ENCODE data around the gene DRGX.

The DRGX gene

DNA sequence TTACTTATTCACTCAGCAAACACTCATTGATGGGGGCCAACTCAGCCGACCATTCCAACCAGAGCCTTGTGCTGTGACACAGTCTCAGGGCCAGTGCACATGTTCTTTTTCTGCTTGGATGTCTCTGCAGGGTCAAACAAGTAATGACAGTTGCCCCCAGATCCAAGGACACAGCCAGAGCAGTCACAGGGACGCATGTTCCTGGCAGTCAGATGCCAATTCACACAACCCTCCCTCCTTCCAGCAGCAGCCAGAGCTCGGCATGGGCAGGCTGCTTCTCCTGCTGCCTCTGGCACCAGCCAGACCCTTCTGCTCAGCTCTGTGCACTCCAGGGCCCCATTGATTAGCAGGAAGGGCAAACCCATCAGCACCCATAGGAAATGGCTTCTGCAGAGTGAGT is 20.3 kb downstream of the DRGX start:
- Histone ChIP-seq H4K8ac (ENCODE audit: low read length) (no peak overlapping the region), H3K4me1 (ENCODE audit: control insufficient read depth, insufficient read depth, low read depth, low read length) (no peaks in the 10 kb centered on the region), H3K4ac (ENCODE audit: low read depth in 1 of 2, low read length in 2 of 2) (no peak overlapping the region), H3K79me1 (replicated peaks; ENCODE audit: low read length, poor library complexity, severe bottlenecking) (no peaks in the 10 kb centered on the region), H4K91ac (ENCODE audit: low read length) (no peak overlapping the region), H3K23ac (ENCODE audit: low read length in 2 of 2) (no peak overlapping the region), H3K4me3 (ENCODE audit: insufficient read depth in 1 of 2, low read depth in 1 of 2, low read length in 2 of 2) (no peak overlapping the region), H2AFZ (ENCODE audit: low read depth, low read length) (no peak overlapping the region), H3K27me3 (ENCODE audit: control insufficient read depth in 1 of 2, insufficient read depth in 1 of 2, low read length in 2 of 2) (peaks cover 9 to 65% of the 10 kb centered on the region in 2 experiments), H3K18ac (ENCODE audit: low read depth in 1 of 2, low read length in 2 of 2) (no peak overlapping the region), H3K9ac (ENCODE audit: low read length) (no peak overlapping the region), H2AK5ac (ENCODE audit: low read length, severe bottlenecking) (no peak overlapping the region), H3K27ac (ENCODE audit: low read length, poor library complexity, severe bottlenecking) (no peak overlapping the region), H2BK5ac (ENCODE audit: low read depth, low read length, poor library complexity, severe bottlenecking) (no peak overlapping the region), H3K9me3 (ENCODE audit: control insufficient read depth, low read length) (no peaks in the 10 kb centered on the region), H2BK15ac (ENCODE audit: low read depth, poor library complexity, severe bottlenecking) (no peak overlapping the region), H2BK12ac (ENCODE audit: low read length in 2 of 2) (no peak overlapping the region), H3K36me3 (ENCODE audit: control insufficient read depth in 1 of 2, insufficient read depth in 2 of 2, low read depth in 1 of 2, low read length in 2 of 2) (no peaks in the 10 kb centered on the region), H3K4me2 (ENCODE audit: low read length, poor library complexity, severe bottlenecking) (no peak overlapping the region), H3K14ac (ENCODE audit: low read length in 2 of 2) (no peak overlapping the region), H2BK120ac (ENCODE audit: low read depth, low read length) (no peak overlapping the region)
- WGBS = 65% methylated on average over 3 of the region's 3 CpGs
- DNase-seq = no peak

DNA sequence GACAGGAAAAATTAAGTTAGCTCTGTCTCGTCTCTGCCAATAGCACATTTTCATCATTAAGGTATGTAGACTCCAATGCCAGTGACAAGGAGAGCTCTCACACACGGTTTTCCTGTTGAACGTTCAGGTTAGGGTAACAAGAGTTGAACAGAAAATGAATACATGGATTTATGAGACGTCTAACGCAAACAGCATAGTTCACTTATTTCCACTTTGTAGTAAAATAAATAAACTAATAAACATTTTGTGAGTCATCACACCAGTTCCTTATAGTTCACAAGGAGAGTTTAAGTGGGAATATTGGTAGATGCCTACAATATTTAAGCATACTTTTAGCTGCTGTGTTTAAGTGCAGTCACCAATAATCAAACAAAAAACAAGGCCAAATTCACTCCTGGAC is 21.1 kb downstream of the DRGX start:
- Histone ChIP-seq H3K27ac (ENCODE audit: low read length, poor library complexity, severe bottlenecking) (no peak overlapping the region), H3K36me3 (ENCODE audit: control insufficient read depth in 1 of 2, insufficient read depth in 2 of 2, low read depth in 1 of 2, low read length in 2 of 2) (no peaks in the 10 kb centered on the region), H2BK15ac (ENCODE audit: low read depth, poor library complexity, severe bottlenecking) (no peak overlapping the region), H3K4me2 (ENCODE audit: low read length, poor library complexity, severe bottlenecking) (no peak overlapping the region), H3K18ac (ENCODE audit: low read depth in 1 of 2, low read length in 2 of 2) (no peak overlapping the region), H3K14ac (ENCODE audit: low read length in 2 of 2) (no peak overlapping the region), H3K79me1 (replicated peaks; ENCODE audit: low read length, poor library complexity, severe bottlenecking) (no peaks in the 10 kb centered on the region), H3K4ac (ENCODE audit: low read depth in 1 of 2, low read length in 2 of 2) (no peak overlapping the region), H4K91ac (ENCODE audit: low read length) (no peak overlapping the region), H2BK120ac (ENCODE audit: low read depth, low read length) (no peak overlapping the region), H2AK5ac (ENCODE audit: low read length, severe bottlenecking) (no peak overlapping the region), H3K4me1 (ENCODE audit: control insufficient read depth, insufficient read depth, low read depth, low read length) (peaks cover 2% of the 10 kb centered on the region), H2BK5ac (ENCODE audit: low read depth, low read length, poor library complexity, severe bottlenecking) (no peak overlapping the region), H3K27me3 (ENCODE audit: control insufficient read depth in 1 of 2, insufficient read depth in 1 of 2, low read length in 2 of 2) (peaks cover 9 to 59% of the 10 kb centered on the region in 2 experiments), H2AFZ (ENCODE audit: low read depth, low read length) (no peak overlapping the region), H4K8ac (ENCODE audit: low read length) (no peak overlapping the region), H3K23ac (ENCODE audit: low read length in 2 of 2) (no peak overlapping the region), H3K4me3 (ENCODE audit: insufficient read depth in 1 of 2, low read depth in 1 of 2, low read length in 2 of 2) (no peak overlapping the region), H3K9ac (ENCODE audit: low read length) (no peak overlapping the region), H2BK12ac (ENCODE audit: low read length in 2 of 2) (no peak overlapping the region), H3K9me3 (ENCODE audit: control insufficient read depth, low read length) (no peaks in the 10 kb centered on the region)
- no peak for DNase-seq
- 79% methylated on average over 1 of the region's 5 CpGs for WGBS

- Histone ChIP-seq H2BK15ac (ENCODE audit: low read depth, poor library complexity, severe bottlenecking) (no peak overlapping the region), H3K79me1 (replicated peaks; ENCODE audit: low read length, poor library complexity, severe bottlenecking) (no peaks in the 10 kb centered on the region), H3K4me1 (ENCODE audit: control insufficient read depth, insufficient read depth, low read depth, low read length) (peaks cover 3% of the 10 kb centered on the region), H4K91ac (ENCODE audit: low read length) (no peak overlapping the region), H3K4me2 (ENCODE audit: low read length, poor library complexity, severe bottlenecking) (no peak overlapping the region), H2BK12ac (ENCODE audit: low read length in 2 of 2) (no peak overlapping the region), H4K8ac (ENCODE audit: low read length) (no peak overlapping the region), H3K4me3 (ENCODE audit: insufficient read depth in 1 of 2, low read depth in 1 of 2, low read length in 2 of 2) (no peak overlapping the region), H2BK120ac (ENCODE audit: low read depth, low read length) (no peak overlapping the region), H2AK5ac (ENCODE audit: low read length, severe bottlenecking) (no peak overlapping the region), H3K23ac (ENCODE audit: low read length in 2 of 2) (no peak overlapping the region), H2BK5ac (ENCODE audit: low read depth, low read length, poor library complexity, severe bottlenecking) (no peak overlapping the region), H3K27ac (ENCODE audit: low read length, poor library complexity, severe bottlenecking) (no peak overlapping the region), H3K9me3 (ENCODE audit: control insufficient read depth, low read length) (no peaks in the 10 kb centered on the region), H3K14ac (ENCODE audit: low read length in 2 of 2) (no peak overlapping the region), H3K36me3 (ENCODE audit: control insufficient read depth in 1 of 2, insufficient read depth in 2 of 2, low read depth in 1 of 2, low read length in 2 of 2) (no peaks in the 10 kb centered on the region), H3K27me3 (ENCODE audit: control insufficient read depth in 1 of 2, insufficient read depth in 1 of 2, low read length in 2 of 2) (peaks cover 9 to 52% of the 10 kb centered on the region in 2 experiments), H3K4ac (ENCODE audit: low read depth in 1 of 2, low read length in 2 of 2) (no peak overlapping the region), H2AFZ (ENCODE audit: low read depth, low read length) (no peak overlapping the region), H3K9ac (ENCODE audit: low read length) (no peak overlapping the region), H3K18ac (ENCODE audit: low read depth in 1 of 2, low read length in 2 of 2) (no peak overlapping the region)
- no peak for DNase-seq
- 81% methylated on average over 1 of the region's 5 CpGs for WGBS
These were observed 22.5 kb downstream of the DRGX start for GRCh38 chr10:49373361-49373760.

DNA sequence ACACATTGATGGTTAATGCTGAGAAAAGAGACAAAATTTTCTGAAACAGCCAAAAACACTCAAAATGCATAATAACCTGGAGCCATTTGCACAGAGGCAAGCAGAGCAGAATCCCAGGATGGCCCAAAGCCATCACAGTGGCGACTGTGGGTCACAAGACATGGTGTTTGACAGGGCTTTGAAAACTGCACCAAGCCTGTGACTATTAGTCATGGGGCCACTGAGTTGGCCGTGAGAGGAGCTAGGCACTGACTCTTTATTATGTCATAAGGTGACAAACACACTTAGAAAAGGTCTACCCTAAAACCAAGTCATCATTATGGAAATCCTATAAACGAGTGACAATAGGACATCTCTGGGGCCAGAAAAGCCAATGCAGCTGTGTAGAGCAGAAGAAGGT is 23.9 kb downstream of the DRGX start:
- Histone ChIP-seq H3K79me1 (replicated peaks; ENCODE audit: low read length, poor library complexity, severe bottlenecking) (no peaks in the 10 kb centered on the region), H3K4ac (ENCODE audit: low read depth in 1 of 2, low read length in 2 of 2) (no peak overlapping the region), H2BK5ac (ENCODE audit: low read depth, low read length, poor library complexity, severe bottlenecking) (no peak overlapping the region), H3K4me1 (ENCODE audit: control insufficient read depth, insufficient read depth, low read depth, low read length) (peaks cover 3% of the 10 kb centered on the region), H2AFZ (ENCODE audit: low read depth, low read length) (no peak overlapping the region), H3K9ac (ENCODE audit: low read length) (no peak overlapping the region), H3K36me3 (ENCODE audit: control insufficient read depth in 1 of 2, insufficient read depth in 2 of 2, low read depth in 1 of 2, low read length in 2 of 2) (no peaks in the 10 kb centered on the region), H3K9me3 (ENCODE audit: control insufficient read depth, low read length) (no peaks in the 10 kb centered on the region), H3K27me3 (ENCODE audit: control insufficient read depth in 1 of 2, insufficient read depth in 1 of 2, low read length in 2 of 2) (peaks cover 10 to 54% of the 10 kb centered on the region in 2 experiments), H2BK12ac (ENCODE audit: low read length in 2 of 2) (no peak overlapping the region), H3K23ac (ENCODE audit: low read length in 2 of 2) (no peak overlapping the region), H3K4me2 (ENCODE audit: low read length, poor library complexity, severe bottlenecking) (no peak overlapping the region), H3K27ac (ENCODE audit: low read length, poor library complexity, severe bottlenecking) (no peak overlapping the region), H3K14ac (ENCODE audit: low read length in 2 of 2) (no peak overlapping the region), H3K4me3 (ENCODE audit: insufficient read depth in 1 of 2, low read depth in 1 of 2, low read length in 2 of 2) (no peak overlapping the region), H4K91ac (ENCODE audit: low read length) (no peak overlapping the region), H2BK15ac (ENCODE audit: low read depth, poor library complexity, severe bottlenecking) (no peak overlapping the region), H4K8ac (ENCODE audit: low read length) (no peak overlapping the region), H2BK120ac (ENCODE audit: low read depth, low read length) (no peak overlapping the region), H2AK5ac (ENCODE audit: low read length, severe bottlenecking) (no peak overlapping the region), H3K18ac (ENCODE audit: low read depth in 1 of 2, low read length in 2 of 2) (no peak overlapping the region)
- WGBS = 82% methylated on average over 1 of the region's 3 CpGs
- no peak for DNase-seq
